Choroid plexus epithelial cell (primary cell): ENCODE data around the gene FFAR3.
A peak's percentile ranks its signal among the peaks of the same experiment; 100 is the strongest.
"Not testable (repeated sequence)": the region's sequence is repeated elsewhere in the genome, so short reads cannot be mapped to it uniquely, and the experiment has no call there.

Source experiments
- DNase-seq: peaks from one replicate; pipeline ENCODE4 v3.0.0-alpha.2; 2010; ENCODE audit warnings: low read depth
- H3K4me3 ChIP-seq: 2 replicates; pipeline ENCODE4 v1.5.1; 2011; ENCODE audit warnings: low read depth, mild to moderate bottlenecking, control low read depth, low read length, moderate library complexity
- CTCF ChIP-seq: conservative IDR thresholded peaks from 2 replicates; pipeline ENCODE4 v1.5.1; 2011; ENCODE audit warnings: low read depth, mild to moderate bottlenecking, control low read depth, inconsistent platforms, low read length, moderate library complexity

The FFAR3 gene

GRCh38 chr19:35396240-35396885 lies 38.1 kb downstream of the FFAR3 start:
- TF ChIP-seq CTCF: no peak
- DNase-seq: no peak
- no peak overlapping the region for H3K4me3 ChIP-seq

GRCh38 chr19:35397064-35397463 lies 38.8 kb downstream of the FFAR3 start:
- no peak for TF ChIP-seq CTCF
- DNase-seq: no peak
- no peak overlapping the region for H3K4me3 ChIP-seq

GRCh38 chr19:35398570-35398969 lies 40.3 kb downstream of the FFAR3 start:
- no peak overlapping the region for H3K4me3 ChIP-seq
- TF ChIP-seq CTCF: no peak
- DNase-seq: no peak

GRCh38 chr19:35399231-35399630 lies 41.0 kb downstream of the FFAR3 start:
- no peak overlapping the region for H3K4me3 ChIP-seq
- TF ChIP-seq CTCF: no peak
- peak; percentile 3 for DNase-seq

- TF ChIP-seq CTCF: no peak
- no peak for DNase-seq
- no peak overlapping the region for H3K4me3 ChIP-seq
These were observed 41.9 kb downstream of the FFAR3 start for GRCh38 chr19:35399948-35400772.

- H3K4me3 ChIP-seq: no peak overlapping the region
- no peak for DNase-seq
- no peak for TF ChIP-seq CTCF
These were observed 42.5 kb downstream of the FFAR3 start for GRCh38 chr19:35400773-35401100.

- not testable (repeated sequence) for DNase-seq
These were observed 43.2 kb downstream of the FFAR3 start for GRCh38 chr19:35401416-35401815.

More at GRCh38 chr19:35401416-35401815, 43.2 kb downstream of the FFAR3 start:
- H3K4me3 ChIP-seq: not testable (repeated sequence)
